LHCN-M2 (cell line): ENCODE measurements around the gene ITPR3. TPM values are rescaled to one million over a fixed set of nuclear protein-coding genes. Genes with fewer than 3 reads are reported as not detected.

Source experiments
- DNase-seq: peaks from one replicate; pipeline ENCODE4 v3.0.0-alpha.2; 2012; ENCODE audit warnings: low read depth
- total RNA-seq: library from RNA; depleted of rRNA; stranded (reverse); fragments of >200 nt; gene quantifications from 2 replicates; pipeline ENCODE4 v1.2.3, GENCODE V29; 2014

Gene ITPR3
- total RNA-seq, 1 experiment from 2014 or later: 50.1 TPM

DNA sequence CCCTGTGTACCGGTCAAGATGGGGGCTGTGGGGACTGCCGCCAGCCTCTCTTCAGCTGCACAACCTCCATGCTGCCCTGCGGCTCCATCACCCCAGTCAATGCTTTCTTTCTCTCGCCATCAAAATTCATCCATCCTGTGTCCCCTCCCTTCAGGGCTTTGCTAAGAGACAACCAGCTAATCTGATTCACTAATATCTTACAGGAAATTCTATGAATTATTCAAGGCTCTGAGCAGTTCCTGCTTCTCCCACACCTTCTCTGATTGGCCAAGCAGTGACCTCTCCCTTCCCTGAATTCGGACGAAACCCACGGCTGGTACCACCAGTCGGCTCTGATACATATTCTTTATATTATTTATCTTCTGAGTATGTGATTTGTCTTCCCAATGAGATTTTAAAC lies 13.8 kb downstream of the ITPR3 start:
- no peak for DNase-seq

- DNase-seq: no peak
Observed at GRCh38 chr6:33636655-33637054, 15.5 kb downstream of the ITPR3 start.

DNA sequence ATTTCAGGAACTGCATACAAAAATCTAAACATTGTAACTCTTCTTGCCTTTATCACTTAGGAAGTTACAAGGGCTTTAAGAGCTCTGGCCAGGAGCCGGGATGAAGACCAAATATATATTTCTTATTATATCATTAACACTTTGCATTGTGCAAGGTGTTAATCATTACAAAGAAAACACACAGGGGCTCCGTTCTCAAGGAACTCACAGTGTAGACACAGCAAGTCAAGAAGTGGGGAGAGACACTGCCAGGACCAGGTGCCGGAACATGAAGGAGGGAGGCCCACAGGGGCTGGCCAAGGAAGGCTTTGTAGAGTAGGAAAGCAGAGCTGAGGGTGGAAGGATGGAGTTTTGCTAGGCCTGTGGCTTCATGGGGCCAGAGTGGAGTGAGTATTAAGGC lies 17.4 kb downstream of the ITPR3 start:
- no peak for DNase-seq

GRCh38 chr6:33639559-33639958 lies 18.4 kb downstream of the ITPR3 start:
- no peak for DNase-seq

- DNase-seq: no peak
Observed at GRCh38 chr6:33640361-33640760, 19.2 kb downstream of the ITPR3 start.

DNA sequence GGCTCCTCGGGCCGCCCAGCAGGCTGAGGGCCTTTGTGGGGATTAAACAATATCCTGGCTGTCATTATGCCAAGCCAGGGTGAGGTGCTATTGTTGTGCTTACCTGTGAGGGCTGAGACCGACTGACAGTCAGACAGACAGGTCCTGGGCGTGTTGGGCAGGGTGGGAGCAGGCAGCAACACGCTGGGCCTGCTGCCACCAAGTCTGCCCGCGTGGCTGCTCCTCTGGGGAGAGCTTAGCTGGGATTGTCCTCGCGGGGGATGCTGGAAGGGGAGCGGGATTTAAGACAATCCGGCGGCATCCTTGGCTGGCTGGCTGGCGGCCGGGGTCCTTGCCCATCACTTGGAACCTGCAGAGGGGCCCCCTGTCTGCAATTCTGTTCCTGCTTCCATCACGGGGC lies 20.0 kb downstream of the ITPR3 start:
- DNase-seq: no peak

DNA sequence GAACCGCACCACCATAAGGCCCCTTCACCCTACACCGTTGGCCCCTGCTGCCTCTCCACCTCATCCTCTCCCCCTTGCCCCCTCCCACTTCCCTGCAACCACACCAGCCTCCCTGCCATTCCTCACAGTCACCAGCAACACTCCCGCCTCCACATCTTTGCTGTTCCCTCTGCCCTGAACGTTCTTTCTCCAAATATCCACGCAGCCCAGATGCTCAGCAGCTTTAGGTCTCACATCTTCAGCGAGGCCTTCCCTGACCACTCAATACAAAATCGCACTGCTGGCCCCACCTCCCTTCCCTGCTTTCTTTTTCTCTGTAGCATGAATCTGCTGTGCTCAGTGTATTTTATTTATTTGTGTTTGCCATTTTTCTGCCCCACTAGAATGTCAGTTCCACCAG lies 20.5 kb downstream of the ITPR3 start:
- no peak for DNase-seq

DNA sequence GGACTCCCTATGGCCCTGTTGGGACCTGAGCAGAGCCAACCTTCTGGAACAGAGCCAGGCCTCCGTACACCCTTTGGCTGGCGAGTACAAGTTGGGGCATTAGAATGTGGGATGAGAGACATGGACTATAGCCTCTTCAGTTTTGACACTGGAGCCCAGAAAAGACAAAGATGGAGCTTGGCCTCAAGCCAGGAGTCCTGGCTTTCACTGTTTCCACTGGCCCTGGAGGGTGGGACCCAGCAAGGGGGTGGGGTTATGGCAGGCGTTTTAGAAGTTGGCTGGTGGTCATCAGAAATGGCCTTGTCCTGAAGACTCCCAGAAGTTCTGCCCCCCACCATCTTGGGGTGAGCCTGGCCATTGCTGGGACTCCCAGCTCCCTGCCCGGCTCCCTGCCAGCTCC lies 21.8 kb downstream of the ITPR3 start:
- no peak for DNase-seq

GRCh38 chr6:33651403-33651802 lies 30.3 kb downstream of the ITPR3 start:
- no peak for DNase-seq

- no peak for DNase-seq
Observed at GRCh38 chr6:33652002-33652401, 30.9 kb downstream of the ITPR3 start.

DNA sequence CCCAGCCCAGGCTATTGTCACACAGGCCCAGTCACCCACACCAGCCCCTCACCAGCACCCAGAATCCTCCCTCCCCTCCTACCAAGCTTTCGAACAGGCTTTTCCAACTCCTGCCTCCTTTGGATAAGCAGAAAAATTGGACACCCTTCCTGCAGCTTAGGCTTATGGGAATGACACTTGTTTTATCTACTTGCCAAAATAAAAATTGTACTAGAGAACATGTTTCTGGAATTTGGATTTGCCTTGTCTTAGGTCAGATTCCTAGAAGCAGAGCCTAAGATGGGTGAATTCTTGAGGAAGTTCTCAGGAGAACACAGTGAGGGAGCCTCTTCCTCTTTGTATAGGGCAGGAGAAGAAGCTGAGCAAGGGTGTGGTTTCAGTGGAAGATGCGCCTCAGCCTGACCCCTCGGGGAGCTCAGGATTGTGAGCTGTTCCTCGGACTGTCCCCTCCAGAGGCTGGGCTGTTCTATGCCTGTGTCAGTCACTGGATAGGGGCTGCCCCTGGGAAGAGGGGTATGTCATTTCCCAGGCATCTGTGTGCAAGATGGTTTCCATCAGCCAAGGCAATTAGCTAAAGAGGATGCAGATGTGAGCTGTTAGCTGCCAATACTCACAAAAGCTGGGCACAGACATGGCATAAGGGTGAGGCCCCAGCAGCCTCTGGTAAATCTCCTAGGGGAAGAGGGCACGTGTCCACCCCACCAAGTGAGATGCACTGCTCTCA lies 33.9 kb downstream of the ITPR3 start:
- DNase-seq: no peak

GRCh38 chr6:33656844-33657243 lies 35.7 kb downstream of the ITPR3 start:
- no peak for DNase-seq

GRCh38 chr6:33658982-33659689 lies 38.0 kb downstream of the ITPR3 start:
- no peak for DNase-seq

GRCh38 chr6:33659986-33660385 lies 38.9 kb downstream of the ITPR3 start:
- no peak for DNase-seq

DNA sequence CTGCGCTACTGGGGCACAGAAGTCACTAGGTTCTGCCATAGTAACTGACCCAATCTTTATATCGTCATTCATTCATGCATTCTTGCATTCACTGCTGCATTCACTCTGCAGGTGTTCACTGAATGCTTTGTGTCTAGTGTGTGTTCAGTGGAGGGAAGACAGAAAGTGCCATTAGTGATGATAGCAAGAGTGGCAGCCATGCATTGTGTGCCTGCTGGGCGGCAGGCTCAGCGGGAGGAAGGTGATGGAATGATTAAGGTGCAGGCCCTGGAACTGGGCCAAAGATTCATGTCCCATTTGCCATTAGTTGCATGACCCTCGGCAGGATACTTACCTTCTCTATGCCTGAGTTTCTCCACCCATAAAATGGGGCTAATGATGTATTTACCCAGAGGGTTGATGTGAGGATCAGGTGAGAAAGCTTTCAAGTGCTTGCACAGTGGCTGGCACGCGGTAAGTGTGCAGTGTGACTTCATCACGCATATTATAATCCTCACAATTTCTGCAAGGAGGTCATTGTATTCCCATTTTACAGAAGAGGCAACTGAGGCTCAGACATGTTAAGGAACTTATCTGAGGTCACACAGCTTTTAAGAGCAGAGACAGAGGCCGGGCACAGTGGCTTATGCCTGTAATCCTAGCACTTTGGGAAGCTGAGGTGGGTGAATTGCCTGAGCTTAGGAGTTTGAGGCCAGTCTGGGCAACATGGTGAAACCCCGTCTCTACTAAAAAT lies 40.1 kb downstream of the ITPR3 start:
- DNase-seq: no peak

- no peak for DNase-seq
Observed at GRCh38 chr6:33662318-33662717, 41.2 kb downstream of the ITPR3 start.

GRCh38 chr6:33663028-33663427 lies 41.9 kb downstream of the ITPR3 start:
- DNase-seq: no peak

DNA sequence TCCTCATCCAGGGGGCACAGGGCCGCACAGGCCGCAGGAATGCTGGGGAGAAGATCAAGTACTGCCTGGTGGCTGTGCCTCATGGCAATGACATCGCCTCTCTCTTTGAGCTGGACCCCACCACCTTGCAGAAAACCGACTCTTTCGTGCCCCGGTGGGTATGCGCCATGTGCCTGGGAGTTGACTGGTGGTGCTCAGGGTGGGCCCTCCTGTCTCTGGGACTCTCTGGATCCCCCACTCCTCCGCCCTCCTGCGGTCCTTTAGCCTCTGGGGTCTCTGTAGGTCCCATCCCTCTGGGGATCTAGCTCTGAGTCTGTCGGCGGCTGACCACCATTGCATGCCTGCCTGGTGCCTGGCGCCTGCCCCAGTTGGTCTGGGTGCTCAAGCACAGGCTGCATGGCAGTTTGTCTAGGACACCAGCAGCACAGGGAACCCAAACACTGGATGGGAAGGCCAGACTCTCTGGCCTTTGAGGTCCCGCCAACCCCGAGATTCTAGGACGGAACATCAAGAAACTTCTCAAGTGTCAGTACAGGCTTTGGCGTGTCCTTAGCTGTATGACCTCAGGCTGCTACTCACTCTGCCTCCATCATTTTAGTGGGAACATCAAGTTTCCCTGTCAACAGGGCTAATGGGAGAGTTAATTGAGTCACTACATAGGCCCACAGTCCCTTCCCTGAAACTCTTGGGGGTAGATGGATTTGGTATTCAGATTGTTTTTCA lies 42.8 kb downstream of the ITPR3 start:
- no peak for DNase-seq

GRCh38 chr6:33664506-33665057 lies 43.5 kb downstream of the ITPR3 start:
- no peak for DNase-seq

DNA sequence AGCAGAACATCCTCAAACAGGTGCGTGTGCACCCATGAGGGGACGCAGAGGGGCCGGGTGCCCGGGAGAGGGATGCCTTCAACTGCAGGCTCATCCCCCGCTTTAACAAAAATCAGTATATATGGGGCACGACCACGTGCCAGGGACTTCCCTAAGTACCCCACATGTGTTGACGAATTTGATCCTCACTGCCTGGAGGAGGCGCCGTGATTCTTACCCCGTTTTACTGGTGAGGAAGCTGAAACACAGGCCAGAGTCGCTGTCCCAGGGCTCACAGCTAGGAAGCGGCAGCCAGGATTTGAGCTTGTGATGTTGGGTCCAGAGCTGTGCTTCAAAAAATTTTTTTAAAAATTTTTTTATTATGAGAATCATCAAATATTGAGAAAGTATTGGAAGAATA lies 44.8 kb downstream of the ITPR3 start:
- no peak for DNase-seq

- no peak for DNase-seq
Observed at GRCh38 chr6:33667072-33667471, 46.0 kb downstream of the ITPR3 start.

GRCh38 chr6:33667776-33668175 lies 46.7 kb downstream of the ITPR3 start:
- DNase-seq: no peak
